ENCODE data around the gene SLC35A1.
"Not testable (repeated sequence)": the region's sequence is repeated elsewhere in the genome, so short reads cannot be mapped to it uniquely, and the experiment has no call there.

Gene SLC35A1

GRCh38 chr6:87481931-87482330, 9.2 kb downstream of the SLC35A1 start:
- no peak for TF ChIP-seq TAF1 (IDR thresholded peaks at IDR 0.05; ENCODE audit: low read depth, low read length)
- TF ChIP-seq SPI1 (IDR thresholded peaks at IDR 0.05; ENCODE audit: low read depth, low read length) = no peak
- no peak for TF ChIP-seq POLR2AphosphoS5 (IDR thresholded peaks at IDR 0.05; ENCODE audit: low read depth, low read length)
- no peak for TF ChIP-seq PAX5 (IDR thresholded peaks at IDR 0.05; ENCODE audit: insufficient read depth, low read length, severe bottlenecking)
- TF ChIP-seq POLR2A (IDR thresholded peaks at IDR 0.05; ENCODE audit: low read depth, low read length) = no peak
- TF ChIP-seq POU2F2 (IDR thresholded peaks at IDR 0.05; ENCODE audit: low read depth, low read length) = no peak
- FAIRE-seq (no peak), DNase-seq (ENCODE audit: insufficient read length, low spot score) (no peak)

DNA sequence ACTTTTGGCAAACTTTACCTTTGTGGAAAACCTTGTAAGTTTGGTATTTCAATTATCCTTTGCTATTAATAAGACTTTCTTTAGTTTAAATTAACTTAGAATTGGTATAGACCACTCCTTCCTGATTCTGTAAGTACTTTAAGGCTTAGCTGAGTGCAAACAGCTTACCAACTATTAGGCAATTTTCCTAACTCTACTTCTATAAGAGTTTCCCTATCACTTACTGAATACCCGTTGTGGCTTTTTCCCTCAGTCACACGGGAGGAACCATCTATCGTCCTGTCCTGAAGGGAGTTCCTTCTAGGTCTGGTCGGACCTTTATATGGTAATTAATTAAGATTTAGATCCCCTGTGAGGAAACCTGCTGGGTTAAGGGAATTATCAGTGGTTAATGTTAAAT, 9.6 kb downstream of the SLC35A1 start:
- DNase-seq (ENCODE audit: insufficient read length, low spot score) (no peak), FAIRE-seq (no peak)
- TF ChIP-seq PAX5 (IDR thresholded peaks at IDR 0.05; ENCODE audit: insufficient read depth, low read length, severe bottlenecking) (no peak), POU2F2 (IDR thresholded peaks at IDR 0.05; ENCODE audit: low read depth, low read length) (no peak), POLR2AphosphoS5 (IDR thresholded peaks at IDR 0.05; ENCODE audit: low read depth, low read length) (no peak), SPI1 (IDR thresholded peaks at IDR 0.05; ENCODE audit: low read depth, low read length) (no peak), POLR2A (IDR thresholded peaks at IDR 0.05; ENCODE audit: low read depth, low read length) (no peak), TAF1 (IDR thresholded peaks at IDR 0.05; ENCODE audit: low read depth, low read length) (no peak)

- no peak for TF ChIP-seq TAF1 (IDR thresholded peaks at IDR 0.05; ENCODE audit: low read depth, low read length)
- no peak for DNase-seq (ENCODE audit: insufficient read length, low spot score)
- no peak for FAIRE-seq
Observed at GRCh38 chr6:87483929-87484328, 11.2 kb downstream of the SLC35A1 start.

DNA sequence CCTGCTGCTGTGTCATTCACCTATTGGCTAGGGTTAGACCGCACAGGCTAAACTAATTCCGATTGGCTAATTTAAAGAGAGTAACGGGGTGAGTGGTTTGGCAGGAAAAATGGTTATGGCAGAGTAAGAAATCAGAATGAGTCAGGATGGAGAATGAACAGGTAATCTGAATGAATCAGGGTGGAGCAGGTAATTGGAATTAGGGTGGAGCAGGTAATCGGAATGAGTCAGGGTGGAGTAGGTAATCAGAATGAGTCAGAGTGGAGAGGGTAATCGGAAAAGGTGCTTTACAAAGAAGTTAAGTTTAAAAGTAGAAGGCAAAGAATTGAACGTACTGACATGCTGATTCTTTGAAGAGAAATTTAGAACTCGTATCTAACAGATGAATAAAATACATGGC, 11.7 kb downstream of the SLC35A1 start:
- DNase-seq (ENCODE audit: insufficient read length, low spot score) (no peak), FAIRE-seq (peak; percentile 43)
- TF ChIP-seq SPI1 (IDR thresholded peaks at IDR 0.05; ENCODE audit: low read depth, low read length) (no peak), PAX5 (IDR thresholded peaks at IDR 0.05; ENCODE audit: insufficient read depth, low read length, severe bottlenecking) (no peak), POLR2A (IDR thresholded peaks at IDR 0.05; ENCODE audit: low read depth, low read length) (no peak), POLR2AphosphoS5 (IDR thresholded peaks at IDR 0.05; ENCODE audit: low read depth, low read length) (no peak), TAF1 (IDR thresholded peaks at IDR 0.05; ENCODE audit: low read depth, low read length) (no peak), POU2F2 (IDR thresholded peaks at IDR 0.05; ENCODE audit: low read depth, low read length) (no peak)

DNA sequence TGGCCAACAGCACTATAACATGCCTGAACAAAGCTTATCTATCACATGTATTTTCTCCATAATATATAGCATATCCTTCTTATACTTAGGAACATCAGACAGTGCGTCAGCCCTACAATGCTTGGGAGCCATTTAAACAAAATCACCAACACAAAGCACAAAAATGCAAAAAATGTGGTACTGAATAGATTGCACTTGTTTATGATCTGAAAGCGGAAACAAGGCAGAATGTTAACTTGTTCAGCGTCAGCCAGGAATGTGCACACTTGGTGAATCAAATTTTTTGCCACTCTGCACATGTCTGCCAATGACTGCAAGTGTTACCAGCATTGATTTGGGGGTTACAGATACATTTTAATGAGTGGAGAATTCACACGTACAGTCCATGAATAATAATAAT, 14.8 kb downstream of the SLC35A1 start:
- TF ChIP-seq POLR2A (IDR thresholded peaks at IDR 0.05; ENCODE audit: low read depth, low read length) (no peak), POLR2AphosphoS5 (IDR thresholded peaks at IDR 0.05; ENCODE audit: low read depth, low read length) (no peak), SPI1 (IDR thresholded peaks at IDR 0.05; ENCODE audit: low read depth, low read length) (no peak), TAF1 (IDR thresholded peaks at IDR 0.05; ENCODE audit: low read depth, low read length) (no peak), PAX5 (IDR thresholded peaks at IDR 0.05; ENCODE audit: insufficient read depth, low read length, severe bottlenecking) (no peak), POU2F2 (IDR thresholded peaks at IDR 0.05; ENCODE audit: low read depth, low read length) (no peak)
- no peak for FAIRE-seq
- no peak for DNase-seq (ENCODE audit: insufficient read length, low spot score)

- not testable (repeated sequence) for DNase-seq (ENCODE audit: insufficient read length, low spot score); FAIRE-seq
Observed at GRCh38 chr6:87489326-87489725, 16.6 kb downstream of the SLC35A1 start.

DNA sequence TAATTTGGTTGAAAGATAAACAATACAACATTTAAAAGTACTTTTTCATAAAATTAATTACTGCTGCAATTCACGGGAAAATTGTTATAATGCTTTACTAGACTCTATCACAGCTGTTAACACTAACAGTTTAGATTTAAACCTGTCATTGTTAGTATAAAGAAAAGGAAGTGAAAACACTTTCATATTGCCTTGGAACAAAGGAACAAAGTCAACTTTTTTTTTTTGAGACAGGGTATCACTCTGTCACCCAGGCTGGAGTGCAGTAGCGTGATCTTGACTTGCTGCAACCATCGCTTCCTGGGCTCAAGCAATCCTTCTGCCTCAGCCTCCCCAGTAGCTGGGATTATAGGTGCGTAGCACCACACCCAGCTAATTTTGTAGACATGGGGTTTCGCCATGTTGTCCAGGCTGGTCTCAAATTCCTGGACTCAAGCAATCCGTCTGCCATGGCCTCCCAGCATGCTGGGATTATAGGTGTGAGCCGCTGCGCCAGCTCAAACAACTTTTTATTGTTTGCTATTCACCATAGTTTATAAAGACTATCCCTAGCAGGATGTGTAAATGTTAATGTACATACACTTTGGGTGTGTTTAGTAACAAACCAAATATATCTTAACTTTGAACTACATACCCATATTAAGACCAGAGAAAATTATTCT, 22.1 kb downstream of the SLC35A1 start:
- FAIRE-seq (peak; percentile 47), DNase-seq (ENCODE audit: insufficient read length, low spot score) (no peak)

GRCh38 chr6:87498048-87498447, 25.3 kb downstream of the SLC35A1 start:
- no peak for DNase-seq (ENCODE audit: insufficient read length, low spot score)
- TF ChIP-seq TAF1 (IDR thresholded peaks at IDR 0.05; ENCODE audit: low read depth, low read length) (no peak), POU2F2 (IDR thresholded peaks at IDR 0.05; ENCODE audit: low read depth, low read length) (no peak), SPI1 (IDR thresholded peaks at IDR 0.05; ENCODE audit: low read depth, low read length) (no peak), POLR2AphosphoS5 (IDR thresholded peaks at IDR 0.05; ENCODE audit: low read depth, low read length) (no peak), PAX5 (IDR thresholded peaks at IDR 0.05; ENCODE audit: insufficient read depth, low read length, severe bottlenecking) (no peak), POLR2A (IDR thresholded peaks at IDR 0.05; ENCODE audit: low read depth, low read length) (no peak)
- no peak for FAIRE-seq

More for the DNA sequence above, 22.1 kb downstream of the SLC35A1 start:
- TF ChIP-seq SPI1 (IDR thresholded peaks at IDR 0.05; ENCODE audit: low read depth, low read length) (peak; percentile 80), PAX5 (IDR thresholded peaks at IDR 0.05; ENCODE audit: insufficient read depth, low read length, severe bottlenecking) (no peak), POLR2A (IDR thresholded peaks at IDR 0.05; ENCODE audit: low read depth, low read length) (no peak), POU2F2 (IDR thresholded peaks at IDR 0.05; ENCODE audit: low read depth, low read length) (no peak), TAF1 (IDR thresholded peaks at IDR 0.05; ENCODE audit: low read depth, low read length) (no peak), POLR2AphosphoS5 (IDR thresholded peaks at IDR 0.05; ENCODE audit: low read depth, low read length) (no peak)

DNA sequence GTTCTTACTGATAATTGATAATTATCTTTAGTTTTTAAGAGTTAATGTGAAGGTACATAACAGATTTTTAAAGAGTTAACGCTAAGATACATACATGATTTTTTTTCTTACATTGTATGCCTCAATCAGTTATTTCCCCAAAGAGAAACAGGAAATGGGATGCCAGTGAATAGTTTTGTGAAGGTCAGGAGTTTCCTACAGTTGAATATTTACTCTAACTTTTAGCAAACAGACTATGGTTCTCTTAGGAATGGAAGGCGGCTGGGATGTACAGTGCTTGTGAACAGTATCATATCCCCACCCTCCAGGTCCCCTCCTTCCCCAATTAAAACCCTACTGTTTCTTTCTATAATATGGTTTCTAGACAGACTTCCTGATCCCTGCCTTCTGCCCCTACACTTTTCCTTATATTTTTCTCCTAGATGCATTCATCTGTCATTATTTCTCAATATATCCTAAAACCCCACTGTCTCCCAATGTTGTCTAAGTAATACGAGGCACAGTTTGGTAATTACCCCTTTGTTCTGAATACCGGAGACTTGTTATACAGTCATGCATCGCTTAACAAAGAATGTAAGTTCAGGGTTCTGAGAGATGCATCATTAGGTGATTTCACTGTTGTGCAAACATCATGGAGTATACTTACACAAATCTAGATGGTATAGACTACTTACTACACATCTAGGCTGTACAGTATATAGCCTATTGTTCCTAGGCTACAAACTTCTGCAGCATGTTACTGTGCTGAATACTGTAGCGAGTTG, 29.2 kb downstream of the SLC35A1 start:
- no peak for DNase-seq (ENCODE audit: insufficient read length, low spot score)
- peak; percentile 9 for FAIRE-seq
- TF ChIP-seq TAF1 (IDR thresholded peaks at IDR 0.05; ENCODE audit: low read depth, low read length) (no peak), SPI1 (IDR thresholded peaks at IDR 0.05; ENCODE audit: low read depth, low read length) (no peak), PAX5 (IDR thresholded peaks at IDR 0.05; ENCODE audit: insufficient read depth, low read length, severe bottlenecking) (no peak), POLR2A (IDR thresholded peaks at IDR 0.05; ENCODE audit: low read depth, low read length) (no peak), POLR2AphosphoS5 (IDR thresholded peaks at IDR 0.05; ENCODE audit: low read depth, low read length) (no peak), POU2F2 (IDR thresholded peaks at IDR 0.05; ENCODE audit: low read depth, low read length) (no peak)

DNA sequence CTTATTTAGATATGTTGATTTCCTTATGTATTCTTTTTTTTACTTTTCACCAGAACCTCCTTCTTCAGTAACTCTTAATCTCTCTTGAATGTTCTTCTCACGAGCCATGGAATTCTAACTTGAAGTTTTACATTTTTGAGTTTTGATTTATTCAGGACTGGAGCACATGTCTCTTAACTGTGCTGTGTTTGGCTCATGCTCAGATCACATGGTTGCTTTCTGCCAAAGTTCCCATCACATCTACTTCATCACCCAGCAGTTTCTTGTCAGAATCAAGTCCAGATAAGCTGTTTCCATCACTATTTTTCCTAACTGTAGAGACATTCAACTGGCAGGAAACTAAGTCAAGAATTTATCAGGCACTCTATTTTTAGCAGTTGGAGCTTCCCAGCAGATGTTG, 31.7 kb downstream of the SLC35A1 start:
- no peak for DNase-seq (ENCODE audit: insufficient read length, low spot score)
- TF ChIP-seq POLR2AphosphoS5 (IDR thresholded peaks at IDR 0.05; ENCODE audit: low read depth, low read length) = no peak
- no peak for TF ChIP-seq TAF1 (IDR thresholded peaks at IDR 0.05; ENCODE audit: low read depth, low read length)
- no peak for TF ChIP-seq PAX5 (IDR thresholded peaks at IDR 0.05; ENCODE audit: insufficient read depth, low read length, severe bottlenecking)
- no peak for TF ChIP-seq POLR2A (IDR thresholded peaks at IDR 0.05; ENCODE audit: low read depth, low read length)
- TF ChIP-seq SPI1 (IDR thresholded peaks at IDR 0.05; ENCODE audit: low read depth, low read length) = no peak
- TF ChIP-seq POU2F2 (IDR thresholded peaks at IDR 0.05; ENCODE audit: low read depth, low read length) = no peak
- no peak for FAIRE-seq
